HG03103 (cell line): ENCODE results near the gene CCT6B.
"Not testable (repeated sequence)": the region's sequence is repeated elsewhere in the genome, so short reads cannot be mapped to it uniquely, and the experiment has no call there.

Experiments
- ATAC-seq: cut with Tn5 transposase; IDR thresholded peaks from one replicate; pipeline ENCODE4 v1.9.1; 2021; ENCODE audit warnings: low read depth; ENCODE audit not compliant: unreplicated experiment

Gene CCT6B

DNA sequence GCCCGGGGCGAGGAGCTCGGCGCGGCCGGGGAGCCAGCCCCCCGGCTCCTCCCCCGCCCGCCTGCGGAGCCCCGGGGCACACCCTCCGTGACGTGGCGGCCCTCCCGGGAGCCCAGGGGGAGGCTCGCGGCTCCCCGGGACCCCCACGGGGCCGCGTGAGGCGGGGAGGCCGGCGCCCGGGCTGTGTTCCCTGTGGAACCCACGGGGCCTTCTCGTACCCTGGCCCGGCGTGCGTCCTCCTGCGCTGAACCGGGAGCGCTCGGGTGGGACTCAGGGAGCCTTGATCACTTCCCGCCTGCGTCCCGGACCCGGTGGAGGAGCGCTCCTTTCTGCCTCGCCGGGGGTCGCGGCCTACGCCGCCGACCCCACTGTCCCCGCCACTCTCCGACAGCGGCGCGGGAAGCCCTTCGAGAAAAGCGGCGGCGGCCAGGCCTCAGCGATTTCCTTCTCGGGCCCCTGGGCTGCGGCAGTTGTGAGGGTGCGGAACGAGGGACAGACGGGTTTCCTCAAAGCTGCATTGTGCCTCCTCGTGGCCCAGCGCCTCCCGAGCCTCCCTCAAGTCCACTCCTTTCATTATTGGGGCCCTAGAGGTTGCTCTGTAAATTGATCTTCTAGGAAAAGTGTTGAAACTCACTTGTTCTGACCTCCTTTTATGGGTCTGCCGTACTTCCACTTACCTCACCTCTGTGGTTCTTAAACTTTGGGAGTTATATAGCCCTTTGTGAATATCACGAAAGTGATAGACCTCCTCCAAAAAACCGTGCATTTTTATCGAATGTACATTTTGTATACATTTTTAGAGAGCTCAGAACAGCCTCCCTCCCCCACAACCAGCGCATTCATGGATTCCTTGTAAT lies 19.6 kb upstream of the CCT6B start:
- peak; percentile 73 for ATAC-seq

DNA sequence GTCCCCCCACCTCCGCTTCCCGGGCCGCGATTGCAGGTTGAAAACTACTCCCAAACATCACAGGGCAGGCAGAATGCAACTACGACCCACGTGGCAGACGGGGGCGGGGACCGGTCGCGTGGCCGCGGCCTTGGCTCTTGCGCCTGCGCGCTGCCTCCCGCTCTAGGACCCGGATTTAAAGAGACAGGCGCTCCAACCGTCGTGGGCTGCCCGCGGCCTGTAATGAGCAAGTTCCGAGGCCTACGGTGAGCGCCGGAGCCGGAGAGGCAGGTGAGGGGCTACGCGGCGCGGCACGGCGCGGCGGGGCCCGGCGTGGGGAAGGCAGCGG lies 19.1 kb upstream of the CCT6B start, which contains the start of gene LIG3:
Gene LIG3, plus strand, starts transcription at position 160 of the 328 bp plus-strand sequence. CDS start 2,494 bp downstream, outside the sequence.
- peak; percentile 66 for ATAC-seq

GRCh38 chr17:34979650-34980352 lies 18.5 kb upstream of the CCT6B start:
- ATAC-seq = no peak

DNA sequence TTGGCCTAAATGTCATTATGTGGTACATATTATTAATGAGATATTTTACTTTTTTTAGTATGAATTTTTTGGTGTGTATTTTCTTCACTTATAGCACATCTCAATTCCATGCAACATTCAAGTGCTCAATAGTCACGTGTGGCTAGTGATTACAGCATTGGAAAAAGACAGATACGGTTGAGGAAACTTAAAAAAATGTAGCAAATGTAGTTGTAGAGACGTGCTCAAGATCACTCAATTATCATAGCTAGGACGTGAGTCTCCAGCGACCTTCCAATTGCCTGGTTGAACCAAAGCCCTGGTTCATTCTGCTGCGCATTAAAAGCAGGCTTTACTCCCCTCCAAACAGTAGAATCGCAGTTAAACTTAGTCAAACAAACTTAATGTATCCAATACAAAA lies 17.9 kb upstream of the CCT6B start:
- ATAC-seq = no peak

GRCh38 chr17:34974794-34975785 lies 13.8 kb upstream of the CCT6B start:
- no peak for ATAC-seq

DNA sequence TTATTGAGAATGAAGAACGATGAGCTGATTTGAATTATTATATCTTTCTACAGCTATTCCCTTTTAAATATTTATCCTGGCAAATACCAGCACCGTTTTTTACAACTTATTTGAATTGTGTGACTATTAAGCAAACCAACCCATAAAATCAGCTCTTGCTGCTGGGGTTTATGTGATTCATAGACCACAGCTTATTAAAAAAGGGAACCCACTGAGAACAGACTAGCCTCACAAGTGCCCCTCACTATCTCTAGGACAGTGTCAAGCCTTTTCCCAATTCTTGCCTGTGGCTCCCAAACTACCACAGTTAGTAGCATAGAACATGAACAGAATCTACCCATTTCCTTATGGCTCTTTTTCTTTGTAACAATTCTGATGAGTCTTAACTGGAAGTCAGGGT lies 12.9 kb upstream of the CCT6B start:
- ATAC-seq = no peak

DNA sequence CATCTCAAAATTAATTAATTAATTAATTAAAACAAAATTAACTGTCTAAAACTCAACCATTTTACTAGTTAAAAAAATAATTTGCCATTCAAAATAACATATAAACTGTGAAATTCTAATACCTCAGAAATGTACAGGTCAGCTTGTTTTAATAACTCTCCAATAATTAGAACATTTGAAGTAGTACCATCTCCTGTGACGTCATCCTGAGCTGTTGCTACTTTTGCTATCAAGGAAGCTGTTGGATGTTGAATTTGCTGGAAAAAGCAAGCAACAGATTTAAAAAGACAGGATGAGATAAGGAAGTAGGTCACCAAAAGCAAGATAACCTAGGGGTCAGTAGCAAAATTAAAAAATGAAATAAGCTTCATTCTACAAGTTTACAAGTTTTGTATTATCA lies 2.8 kb downstream of the CCT6B start:
- ATAC-seq = no peak

GRCh38 chr17:34950780-34951179 lies 10.5 kb downstream of the CCT6B start:
- ATAC-seq = not testable (repeated sequence)

- ATAC-seq = no peak
These were observed 31.0 kb downstream of the CCT6B start for GRCh38 chr17:34930283-34930682.

- no peak for ATAC-seq
These were observed 34.6 kb downstream of the CCT6B start for GRCh38 chr17:34926661-34927060.

DNA sequence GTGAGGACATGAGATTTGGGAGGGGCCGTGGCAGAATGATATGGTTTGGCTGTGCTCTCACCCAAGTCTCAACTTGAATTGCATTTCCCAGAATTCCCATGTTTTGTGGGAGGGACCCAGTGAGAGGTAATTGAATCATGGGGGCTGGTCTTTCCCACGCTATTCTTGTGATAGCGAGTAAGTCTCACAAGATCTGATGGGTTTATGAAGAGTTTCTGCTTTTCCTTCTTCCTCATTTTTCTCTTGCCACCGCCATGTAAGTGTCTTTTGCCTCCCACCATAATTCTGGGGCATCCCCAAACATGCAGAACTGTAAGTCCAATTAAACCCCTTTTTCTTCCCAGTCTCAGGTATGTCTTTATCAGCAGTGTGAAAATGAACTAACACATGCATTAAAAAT lies 40.6 kb downstream of the CCT6B start:
- ATAC-seq = no peak

- ATAC-seq = no peak
These were observed 43.9 kb downstream of the CCT6B start for GRCh38 chr17:34917381-34917780.

DNA sequence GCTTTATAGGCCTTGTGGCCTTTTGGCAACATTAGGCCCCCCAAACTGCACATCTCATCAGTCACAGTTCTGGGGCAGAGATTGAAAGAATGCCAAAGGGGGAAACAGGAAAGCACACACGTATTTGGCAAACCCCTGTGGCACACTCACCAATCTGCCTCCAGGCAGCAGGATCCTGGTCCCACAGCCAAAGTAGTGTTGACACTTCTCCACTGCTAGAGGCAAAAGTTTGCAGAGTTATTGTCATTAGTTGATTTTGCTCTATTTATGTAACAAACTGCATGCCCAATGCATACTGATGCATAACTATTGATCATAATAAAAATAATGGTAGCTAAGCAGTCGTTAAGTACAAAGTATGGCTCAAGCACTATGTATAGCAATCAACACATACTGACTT lies 45.1 kb downstream of the CCT6B start:
- ATAC-seq = no peak

- no peak for ATAC-seq
These were observed 48.3 kb downstream of the CCT6B start for GRCh38 chr17:34913001-34913400.

- ATAC-seq = no peak
These were observed 52.2 kb downstream of the CCT6B start for GRCh38 chr17:34909040-34909439.

GRCh38 chr17:34902831-34903547 lies 58.3 kb downstream of the CCT6B start:
- ATAC-seq = no peak

- ATAC-seq = no peak
These were observed 61.5 kb downstream of the CCT6B start for GRCh38 chr17:34899643-34900291.

GRCh38 chr17:34895383-34895782 lies 65.9 kb downstream of the CCT6B start:
- no peak for ATAC-seq

- ATAC-seq = no peak
These were observed 66.3 kb downstream of the CCT6B start for GRCh38 chr17:34894964-34895363.
